ENCODE results near the gene CDS2.

- TF ChIP-seq YY1 (IDR thresholded peaks at IDR 0.05; ENCODE audit: insufficient read depth, insufficient read length), result no peak
- TF ChIP-seq ZNF274 (IDR thresholded peaks at IDR 0.05; ENCODE audit: low read depth, low read length), result no peak
These were observed 46.4 kb upstream of the CDS2 start for GRCh38 chr20:5080384-5080877.

Data from NT2/D1 (cell line).